Heart left ventricle (tissue), 13 donors: Measurements from ENCODE around the gene DIDO1.

Experiments used
- CTCF ChIP-seq, 12 donors: fragments of 200-600 bp; sonication (generic) in 4 of 12; IDR thresholded peaks; one replicate each; pipeline versions ENCODE4 v1.5.0 to v1.8.0; 2018 to 2022; ENCODE audit warnings: antibody characterized with exemption in 12 of 12, mild to moderate bottlenecking in 5 of 12
- POLR2A ChIP-seq, 2 donors: fragments of 450-650 bp; IDR thresholded peaks; one replicate each; pipeline ENCODE4 v1.6.1; 2017; ENCODE audit warnings: antibody characterized with exemption in 2 of 2, mild to moderate bottlenecking in 2 of 2, moderate library complexity in 2 of 2
- donor health status: ischemic (EF 13 %, LVEDD 7.1; RV severe dilation, severe dysfunction).
- donor health status: DM: no; HTN: yes; CAD: no.
- donor health status: DM: no; HTN: no; CAD: no.
- donor health status: ischemic (EF 25% LVEDD 6.9; RV normal size, moderate dysfunction).
- donor health status: ischemic (EF 25% LVEDD 5.7; RV mildly dilated, moderate dysfunction).
- donor health status: ischemic (EF 35%, LVEDD 5.7; RV mildly dilated, moderate dysfunction).
- donor health status: nonischemic (EF 11% LVEDD 7.7; RV severe dilation, severe dysfunction).
- donor health status: DM: yes; HTN: yes; CAD: no.
- donor health status: PGD.
- donor health status: ischemic (EF 29% LVEDD 5.4; RV normal size, mild dysfunction).
- donor health status: nonischemic (EF 23%, LVEDD 6.1; RV moderate dilation, normal function).

- TF ChIP-seq CTCF (IDR thresholded peaks at IDR 0.05) (no peak), POLR2A (IDR thresholded peaks at IDR 0.05) (no peak)
Measured at GRCh38 chr20:62935204-62935967, 9.1 kb upstream of the DIDO1 start.
